Measurements from ENCODE around the gene ARHGAP6.

The ARHGAP6 gene

DNA sequence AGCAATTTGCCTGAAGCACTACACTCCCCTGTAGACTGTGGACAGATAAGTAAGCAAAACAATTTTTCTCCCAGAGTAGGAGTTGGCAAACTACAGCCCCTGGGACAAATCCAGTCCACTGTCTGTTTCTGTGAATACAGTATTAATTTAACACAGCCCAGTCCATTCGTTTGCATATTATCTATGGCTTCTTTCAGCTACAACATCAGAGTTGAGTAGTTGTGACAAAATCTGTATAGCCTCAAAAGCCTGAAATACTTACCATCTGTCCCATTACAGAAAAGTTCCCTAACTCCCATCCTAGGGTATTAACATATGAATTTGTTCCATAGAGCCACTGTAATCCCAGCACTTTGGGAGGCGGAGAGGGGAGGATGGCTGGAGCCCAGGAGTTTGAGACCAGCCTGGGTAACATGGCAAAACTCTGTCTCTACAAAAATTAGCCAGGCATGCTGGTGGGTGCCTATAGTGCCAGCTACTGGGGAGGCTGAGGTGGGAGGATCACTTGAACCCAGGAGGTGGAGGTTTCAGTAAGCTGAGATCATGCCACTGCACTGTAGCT, 319.5 kb downstream of the ARHGAP6 start:
- TF ChIP-seq GLIS3 (CRISPR knock-in tag; IDR thresholded peaks at IDR 0.05) (no peak), BACH2 (CRISPR knock-in tag; IDR thresholded peaks at IDR 0.05; ENCODE audit: borderline replicate concordance) (no peak), ZNF70 (CRISPR knock-in tag; IDR thresholded peaks at IDR 0.05) (no peak), ESRRG (CRISPR knock-in tag; IDR thresholded peaks at IDR 0.05) (no peak), ZFP30 (CRISPR knock-in tag; IDR thresholded peaks at IDR 0.05) (no peak), TCF4 (CRISPR knock-in tag; IDR thresholded peaks at IDR 0.05; ENCODE audit: borderline replicate concordance) (no peak), ZNF8 (CRISPR knock-in tag; IDR thresholded peaks at IDR 0.05) (no peak), TOX (CRISPR knock-in tag; IDR thresholded peaks at IDR 0.05; ENCODE audit: borderline replicate concordance) (no peak), ZNF565 (CRISPR knock-in tag; conservative IDR thresholded peaks at IDR 0.05; ENCODE audit: low read depth) (no peak), ISL1 (CRISPR knock-in tag; IDR thresholded peaks at IDR 0.05) (no peak)
- TF ChIP-seq, protein P1, sequence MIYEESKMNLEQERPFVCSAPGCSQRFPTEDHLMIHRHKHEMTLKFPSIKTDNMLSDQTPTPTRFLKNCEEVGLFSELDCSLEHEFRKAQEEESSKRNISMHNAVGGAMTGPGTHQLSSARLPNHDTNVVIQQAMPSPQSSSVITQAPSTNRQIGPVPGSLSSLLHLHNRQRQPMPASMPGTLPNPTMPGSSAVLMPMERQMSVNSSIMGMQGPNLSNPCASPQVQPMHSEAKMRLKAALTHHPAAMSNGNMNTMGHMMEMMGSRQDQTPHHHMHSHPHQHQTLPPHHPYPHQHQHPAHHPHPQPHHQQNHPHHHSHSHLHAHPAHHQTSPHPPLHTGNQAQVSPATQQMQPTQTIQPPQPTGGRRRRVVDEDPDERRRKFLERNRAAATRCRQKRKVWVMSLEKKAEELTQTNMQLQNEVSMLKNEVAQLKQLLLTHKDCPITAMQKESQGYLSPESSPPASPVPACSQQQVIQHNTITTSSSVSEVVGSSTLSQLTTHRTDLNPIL (CRISPR knock-in tag; IDR thresholded peaks at IDR 0.05; ENCODE audit: low read depth) = no peak
- TF ChIP-seq, protein P2, sequence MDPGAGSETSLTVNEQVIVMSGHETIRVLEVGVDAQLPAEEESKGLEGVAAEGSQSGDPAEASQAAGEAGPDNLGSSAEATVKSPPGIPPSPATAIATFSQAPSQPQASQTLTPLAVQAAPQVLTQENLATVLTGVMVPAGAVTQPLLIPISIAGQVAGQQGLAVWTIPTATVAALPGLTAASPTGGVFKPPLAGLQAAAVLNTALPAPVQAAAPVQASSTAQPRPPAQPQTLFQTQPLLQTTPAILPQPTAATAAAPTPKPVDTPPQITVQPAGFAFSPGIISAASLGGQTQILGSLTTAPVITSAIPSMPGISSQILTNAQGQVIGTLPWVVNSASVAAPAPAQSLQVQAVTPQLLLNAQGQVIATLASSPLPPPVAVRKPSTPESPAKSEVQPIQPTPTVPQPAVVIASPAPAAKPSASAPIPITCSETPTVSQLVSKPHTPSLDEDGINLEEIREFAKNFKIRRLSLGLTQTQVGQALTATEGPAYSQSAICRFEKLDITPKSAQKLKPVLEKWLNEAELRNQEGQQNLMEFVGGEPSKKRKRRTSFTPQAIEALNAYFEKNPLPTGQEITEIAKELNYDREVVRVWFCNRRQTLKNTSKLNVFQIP (CRISPR knock-in tag; IDR thresholded peaks at IDR 0.05; ENCODE audit: borderline replicate concordance, low read depth) = no peak

DNA sequence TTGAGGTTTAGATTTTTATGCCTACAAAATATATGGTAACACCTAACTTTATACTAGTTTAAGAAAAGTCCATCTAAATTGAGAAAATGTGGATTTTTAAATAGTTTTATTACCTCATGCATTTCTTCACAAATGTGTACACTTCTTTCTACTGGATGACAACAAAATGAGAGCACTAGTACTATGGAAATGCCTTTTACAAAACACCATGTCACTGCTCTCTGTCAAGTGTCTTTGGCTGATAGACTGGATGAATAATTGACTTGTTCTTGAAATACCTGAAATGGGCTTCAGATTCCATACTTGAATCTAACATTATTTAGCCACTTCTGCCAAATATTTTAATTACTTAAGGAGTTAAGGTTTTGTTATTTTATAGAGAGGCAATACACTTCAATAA, 323.0 kb downstream of the ARHGAP6 start:
- TF ChIP-seq TCF4 (CRISPR knock-in tag; IDR thresholded peaks at IDR 0.05; ENCODE audit: borderline replicate concordance) (no peak), ZFP30 (CRISPR knock-in tag; IDR thresholded peaks at IDR 0.05) (no peak), SNAI2 (CRISPR knock-in tag; IDR thresholded peaks at IDR 0.05) (no peak), ESRRG (CRISPR knock-in tag; IDR thresholded peaks at IDR 0.05) (no peak), ARNTL (CRISPR knock-in tag; IDR thresholded peaks at IDR 0.05; ENCODE audit: borderline replicate concordance, low read depth) (no peak), OSR1 (CRISPR knock-in tag; IDR thresholded peaks at IDR 0.05) (no peak), ZFP3 (CRISPR knock-in tag; IDR thresholded peaks at IDR 0.05) (no peak), TOX (CRISPR knock-in tag; IDR thresholded peaks at IDR 0.05; ENCODE audit: borderline replicate concordance) (no peak)
- TF ChIP-seq, protein P3, sequence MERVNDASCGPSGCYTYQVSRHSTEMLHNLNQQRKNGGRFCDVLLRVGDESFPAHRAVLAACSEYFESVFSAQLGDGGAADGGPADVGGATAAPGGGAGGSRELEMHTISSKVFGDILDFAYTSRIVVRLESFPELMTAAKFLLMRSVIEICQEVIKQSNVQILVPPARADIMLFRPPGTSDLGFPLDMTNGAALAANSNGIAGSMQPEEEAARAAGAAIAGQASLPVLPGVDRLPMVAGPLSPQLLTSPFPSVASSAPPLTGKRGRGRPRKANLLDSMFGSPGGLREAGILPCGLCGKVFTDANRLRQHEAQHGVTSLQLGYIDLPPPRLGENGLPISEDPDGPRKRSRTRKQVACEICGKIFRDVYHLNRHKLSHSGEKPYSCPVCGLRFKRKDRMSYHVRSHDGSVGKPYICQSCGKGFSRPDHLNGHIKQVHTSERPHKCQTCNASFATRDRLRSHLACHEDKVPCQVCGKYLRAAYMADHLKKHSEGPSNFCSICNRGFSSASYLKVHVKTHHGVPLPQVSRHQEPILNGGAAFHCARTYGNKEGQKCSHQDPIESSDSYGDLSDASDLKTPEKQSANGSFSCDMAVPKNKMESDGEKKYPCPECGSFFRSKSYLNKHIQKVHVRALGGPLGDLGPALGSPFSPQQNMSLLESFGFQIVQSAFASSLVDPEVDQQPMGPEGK (CRISPR knock-in tag; IDR thresholded peaks at IDR 0.05; ENCODE audit: borderline replicate concordance) = no peak

More for the DNA sequence above, 319.5 kb downstream of the ARHGAP6 start:
- ATAC-seq = no peak

DNA sequence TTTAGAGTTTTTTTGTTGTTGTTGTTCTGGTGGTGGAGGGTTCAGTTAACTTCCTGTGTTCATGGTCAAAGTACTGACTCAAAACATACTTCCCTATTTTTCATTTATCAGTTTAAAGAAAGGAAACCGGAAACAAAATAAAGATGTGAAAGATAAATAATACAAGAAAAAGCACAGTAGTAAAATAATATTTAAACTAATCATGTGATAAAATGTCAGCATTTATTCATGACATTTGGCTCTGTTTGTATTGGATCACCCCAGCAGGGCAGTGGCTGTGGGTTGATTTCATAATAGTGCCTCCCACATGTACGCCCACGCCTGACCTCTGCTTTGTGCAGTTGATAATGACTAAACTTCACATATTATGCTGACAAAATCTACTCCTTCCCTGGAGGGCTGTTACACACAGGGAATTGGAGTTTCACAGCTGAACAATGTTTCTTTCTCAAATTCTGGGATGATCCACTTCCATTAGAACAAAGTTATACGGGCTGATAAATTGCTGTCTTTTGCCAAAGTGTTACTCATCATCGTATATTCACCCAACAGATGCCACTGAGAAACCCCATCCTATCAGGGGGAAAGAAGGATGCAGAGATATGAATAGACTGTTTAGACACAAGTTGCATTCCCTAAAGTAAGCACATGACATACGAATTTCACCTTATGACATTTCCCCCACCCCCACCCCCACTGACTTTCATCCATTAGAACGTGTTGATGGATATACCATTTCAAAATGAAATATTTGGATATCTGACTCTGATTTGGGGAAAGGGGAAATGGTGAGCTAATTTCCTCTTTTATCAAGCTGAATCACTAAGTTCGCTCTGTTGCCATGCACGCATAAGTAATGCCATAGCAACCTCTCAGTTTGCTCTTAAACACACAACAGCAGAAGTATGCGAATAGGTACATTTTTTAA, 324.2 kb downstream of the ARHGAP6 start:
- TF ChIP-seq PPARA (CRISPR knock-in tag; IDR thresholded peaks at IDR 0.05; ENCODE audit: borderline replicate concordance) = no peak
- peak; percentile 35; the same call in 1 of the 2 replicates for TF ChIP-seq TOX (CRISPR knock-in tag; IDR thresholded peaks at IDR 0.05; ENCODE audit: borderline replicate concordance)
- TF ChIP-seq, protein P1 (CRISPR knock-in tag; IDR thresholded peaks at IDR 0.05; ENCODE audit: low read depth) = no peak
- no peak for TF ChIP-seq ZNF565 (CRISPR knock-in tag; conservative IDR thresholded peaks at IDR 0.05; ENCODE audit: low read depth)
- peak; percentile 54 for TF ChIP-seq ISL1 (CRISPR knock-in tag; IDR thresholded peaks at IDR 0.05)
- ATAC-seq = peak; percentile 90

More for the DNA sequence above, 323.0 kb downstream of the ARHGAP6 start:
- no peak for ATAC-seq

DNA sequence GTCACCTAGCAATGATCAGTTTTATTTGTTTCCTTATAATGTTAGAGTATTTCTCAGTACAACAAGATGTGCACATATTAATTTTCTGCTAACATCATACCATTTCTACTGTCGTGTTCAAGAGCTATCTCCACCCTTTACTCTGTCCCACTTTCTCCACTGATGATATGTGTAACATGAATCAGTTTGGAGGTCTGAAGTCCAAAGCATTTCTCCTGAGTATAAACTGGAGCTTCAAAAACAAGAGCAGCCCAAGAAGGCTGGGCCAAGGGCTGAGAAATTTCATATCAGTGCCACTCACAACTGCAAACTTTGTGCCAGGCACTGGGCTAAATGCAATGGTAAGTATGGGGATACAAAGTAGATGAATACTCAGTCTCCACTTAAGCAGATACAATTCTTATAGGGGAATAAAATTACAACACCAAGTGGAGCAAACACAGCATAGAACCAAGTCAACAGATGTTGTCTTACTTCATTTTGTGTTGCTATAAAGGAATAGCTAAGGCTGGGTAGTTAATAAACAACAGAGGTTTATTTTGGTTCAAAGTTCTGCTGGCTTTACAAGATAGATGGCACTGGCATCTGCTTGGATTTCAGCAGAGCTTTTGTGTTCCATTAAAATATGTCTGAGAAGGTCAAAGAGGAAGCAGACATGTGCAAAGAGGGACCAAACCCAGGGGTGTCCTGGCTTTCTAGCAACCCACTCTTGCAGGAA, 328.3 kb downstream of the ARHGAP6 start:
- ATAC-seq = no peak
- TF ChIP-seq, protein P4, sequence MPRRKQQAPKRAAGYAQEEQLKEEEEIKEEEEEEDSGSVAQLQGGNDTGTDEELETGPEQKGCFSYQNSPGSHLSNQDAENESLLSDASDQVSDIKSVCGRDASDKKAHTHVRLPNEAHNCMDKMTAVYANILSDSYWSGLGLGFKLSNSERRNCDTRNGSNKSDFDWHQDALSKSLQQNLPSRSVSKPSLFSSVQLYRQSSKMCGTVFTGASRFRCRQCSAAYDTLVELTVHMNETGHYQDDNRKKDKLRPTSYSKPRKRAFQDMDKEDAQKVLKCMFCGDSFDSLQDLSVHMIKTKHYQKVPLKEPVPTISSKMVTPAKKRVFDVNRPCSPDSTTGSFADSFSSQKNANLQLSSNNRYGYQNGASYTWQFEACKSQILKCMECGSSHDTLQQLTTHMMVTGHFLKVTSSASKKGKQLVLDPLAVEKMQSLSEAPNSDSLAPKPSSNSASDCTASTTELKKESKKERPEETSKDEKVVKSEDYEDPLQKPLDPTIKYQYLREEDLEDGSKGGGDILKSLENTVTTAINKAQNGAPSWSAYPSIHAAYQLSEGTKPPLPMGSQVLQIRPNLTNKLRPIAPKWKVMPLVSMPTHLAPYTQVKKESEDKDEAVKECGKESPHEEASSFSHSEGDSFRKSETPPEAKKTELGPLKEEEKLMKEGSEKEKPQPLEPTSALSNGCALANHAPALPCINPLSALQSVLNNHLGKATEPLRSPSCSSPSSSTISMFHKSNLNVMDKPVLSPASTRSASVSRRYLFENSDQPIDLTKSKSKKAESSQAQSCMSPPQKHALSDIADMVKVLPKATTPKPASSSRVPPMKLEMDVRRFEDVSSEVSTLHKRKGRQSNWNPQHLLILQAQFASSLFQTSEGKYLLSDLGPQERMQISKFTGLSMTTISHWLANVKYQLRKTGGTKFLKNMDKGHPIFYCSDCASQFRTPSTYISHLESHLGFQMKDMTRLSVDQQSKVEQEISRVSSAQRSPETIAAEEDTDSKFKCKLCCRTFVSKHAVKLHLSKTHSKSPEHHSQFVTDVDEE (CRISPR knock-in tag; IDR thresholded peaks at IDR 0.05) = no peak
- no peak for TF ChIP-seq ZFP3 (CRISPR knock-in tag; IDR thresholded peaks at IDR 0.05)
- TF ChIP-seq ZNF565 (CRISPR knock-in tag; conservative IDR thresholded peaks at IDR 0.05; ENCODE audit: low read depth) = no peak
- TF ChIP-seq, protein P5, sequence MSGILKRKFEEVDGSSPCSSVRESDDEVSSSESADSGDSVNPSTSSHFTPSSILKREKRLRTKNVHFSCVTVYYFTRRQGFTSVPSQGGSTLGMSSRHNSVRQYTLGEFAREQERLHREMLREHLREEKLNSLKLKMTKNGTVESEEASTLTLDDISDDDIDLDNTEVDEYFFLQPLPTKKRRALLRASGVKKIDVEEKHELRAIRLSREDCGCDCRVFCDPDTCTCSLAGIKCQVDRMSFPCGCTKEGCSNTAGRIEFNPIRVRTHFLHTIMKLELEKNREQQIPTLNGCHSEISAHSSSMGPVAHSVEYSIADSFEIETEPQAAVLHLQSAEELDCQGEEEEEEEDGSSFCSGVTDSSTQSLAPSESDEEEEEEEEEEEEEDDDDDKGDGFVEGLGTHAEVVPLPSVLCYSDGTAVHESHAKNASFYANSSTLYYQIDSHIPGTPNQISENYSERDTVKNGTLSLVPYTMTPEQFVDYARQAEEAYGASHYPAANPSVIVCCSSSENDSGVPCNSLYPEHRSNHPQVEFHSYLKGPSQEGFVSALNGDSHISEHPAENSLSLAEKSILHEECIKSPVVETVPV (CRISPR knock-in tag; IDR thresholded peaks at IDR 0.05) = no peak
- no peak for TF ChIP-seq ISL1 (CRISPR knock-in tag; IDR thresholded peaks at IDR 0.05)
- no peak for TF ChIP-seq GLIS3 (CRISPR knock-in tag; IDR thresholded peaks at IDR 0.05)
